Pancreas (tissue), 10 donors: Measurements from ENCODE around the gene FBLL1. TPM values are rescaled to one million over a fixed set of nuclear protein-coding genes. Genes with fewer than 3 reads are reported as not detected.
A peak's percentile ranks its signal among the peaks of the same experiment; 100 is the strongest.
"Not testable (repeated sequence)": the region's sequence is repeated elsewhere in the genome, so short reads cannot be mapped to it uniquely, and the experiment has no call there.

ENCODE experiments used
- ATAC-seq, 4 donors: fragments of 200-7000 bp; cut with Tn5 transposase; one replicate each; pipeline versions ENCODE4 v1.8.0 to v1.9.1; 2020; ENCODE audit warnings: mild to moderate bottlenecking in 4 of 4, moderate library complexity in 4 of 4
- DNase-seq, 6 donors: peaks; one replicate each; pipeline ENCODE4 v3.0.0-alpha.2; 2020
- FAIRE-seq: peaks from 2 replicates; lab custom pipeline; 2012; peaks lifted over from hg19 to GRCh38; lab: Jason Lieb, UNC
- H3K27ac ChIP-seq, 4 donors: fragments of 200-600 bp; sonication (generic); 1 replicate in 3 of 4; 2 replicates in 1 of 4; pipeline versions ENCODE4 v1.5.0 to v1.8.0; 2020
- H3K27me3 ChIP-seq, 4 donors: fragments of 200-600 bp; one replicate each; pipeline ENCODE4 v1.8.0; 2021
- H3K36me3 ChIP-seq, 3 donors: fragments of 200-600 bp; sonication (generic) in 1 of 3; one replicate each; pipeline versions ENCODE4 v1.5.0 to v1.8.0; 2020 to 2021
- H3K4me1 ChIP-seq, 3 donors: fragments of 200-600 bp; one replicate each; pipeline ENCODE4 v1.8.0; 2021
- H3K4me3 ChIP-seq, 4 donors: fragments of 200-600 bp; sonication (generic) in 2 of 4; one replicate each; pipeline versions ENCODE4 v1.5.0 to v1.8.0; 2020 to 2021
- H3K9me3 ChIP-seq, 4 donors: fragments of 200-600 bp; one replicate each; pipeline ENCODE4 v1.8.0; 2021
- CTCF ChIP-seq, 4 donors: fragments of 200-600 bp; sonication (generic) in 3 of 4; IDR thresholded peaks; one replicate each; pipeline versions ENCODE4 v1.5.0 to v1.8.0; 2021; ENCODE audit warnings: antibody characterized with exemption in 4 of 4
- WGBS, 2 donors: extraction: QIAGEN DNeasy Blood & Tissue Kit; methylation state at CpG; one replicate each; pipeline ENCODE4 v1.1.7; 2013; 5-methylcytosine and 5-hydroxymethylcytosine counted together
- intact Hi-C, 3 donors: fragments of 100-400 bp; cut with DNase I; formaldehyde crosslinking; loops; one replicate each; pipeline versions ENCODE4 v1.11.1 to v1.14.2; 2022
- polyA plus RNA-seq, 2 donors: library from polyadenylated mRNA; stranded (reverse); fragments of 200-250 nt; gene quantifications; one replicate each; pipeline ENCODE4 v1.2.3, GENCODE V29; 2013
- total RNA-seq, 6 donors: library from RNA; stranded (reverse); fragmentation: NEBNext Ultra II Directional in 4 of 6; extraction: Animal tissue kit (Norgen Biotek cat#: 25700) in 4 of 6; gene quantifications; one replicate each; pipeline versions ENCODE4 v1.2.1 to v1.2.4, GENCODE V29; 2021 to 2023
- donor health status: healthy with polysubstance abuse.
- donor health status: DM: no; HTN: no; CAD: no; lungs with moderate emphysema.
- donor health status: DM: no; HTN: no; CAD: no.
- donor health status: control.
- donor health status: control.
- donor health status: Bipolar disorder and iron deficiency.
- donor health status: DM: yes; HTN: yes; CAD: no.
- donor health status: DM: no; HTN: no; CAD: no.
- donor health status: DM: no; HTN: no; CAD: no.
- donor health status: DM: yes; HTN: yes; CAD: no.

The FBLL1 gene
- total and polyA plus RNA-seq, 8 donors = 0.31 to 5.4 (median 0.93) TPM; not detected in 1

DNA sequence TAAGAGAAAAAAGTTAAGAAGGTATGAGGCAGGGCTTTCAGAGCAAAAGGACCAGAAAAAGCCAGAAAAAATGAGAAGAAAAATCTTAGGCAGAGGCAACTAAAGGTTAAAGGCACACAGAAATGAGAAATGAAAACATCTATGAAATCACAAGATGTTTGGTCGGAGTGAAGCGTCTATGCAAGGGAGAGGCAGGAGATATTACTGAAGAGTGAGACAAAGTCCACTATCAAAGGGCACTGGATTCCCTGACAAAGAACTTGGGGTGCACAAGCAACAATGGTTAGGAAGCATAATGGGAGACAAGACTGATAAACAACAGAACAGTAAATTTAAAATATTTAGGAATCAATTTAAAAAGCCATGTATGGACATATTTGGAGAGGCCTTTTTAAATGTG lies 33.2 kb downstream of the FBLL1 start:
- peaks cover 9 to 15% (median 14%) of the 10 kb centered on the region in 3 donors for H3K4me1 ChIP-seq
- H3K27ac ChIP-seq = peak overlapping the region in 1 of 4 donors; percentile 6
- no peaks in the 10 kb centered on the region for H3K9me3 ChIP-seq
- DNase-seq (no peak), FAIRE-seq (no peak), ATAC-seq (no peak)
- intact Hi-C loops = no loop called here
- 29 to 30% methylated on average over 2 of the region's 2 CpGs for WGBS, 2 donors
- no peaks in the 10 kb centered on the region for H3K27me3 ChIP-seq
- no peak for TF ChIP-seq CTCF (IDR thresholded peaks at IDR 0.05)
- H3K4me3 ChIP-seq = no peak overlapping the region
- H3K36me3 ChIP-seq = peaks cover 0 to 27% (median 0%) of the 10 kb centered on the region in 3 donors

GRCh38 chr5:168563959-168564358 lies 34.9 kb downstream of the FBLL1 start:
- Histone ChIP-seq H3K36me3 (peaks cover 0 to 11% (median 0%) of the 10 kb centered on the region in 3 donors), H3K27ac (no peak overlapping the region), H3K4me1 (peaks cover 9 to 15% (median 14%) of the 10 kb centered on the region in 3 donors), H3K9me3 (no peaks in the 10 kb centered on the region), H3K27me3 (no peaks in the 10 kb centered on the region), H3K4me3 (no peak overlapping the region)
- DNase-seq = no peak
- TF ChIP-seq CTCF (IDR thresholded peaks at IDR 0.05) = no peak
- intact Hi-C loops = no loop called here
- 94 to 95% methylated on average over 1 of the region's 1 CpG for WGBS, 2 donors
- ATAC-seq = no peak
- no peak for FAIRE-seq

DNA sequence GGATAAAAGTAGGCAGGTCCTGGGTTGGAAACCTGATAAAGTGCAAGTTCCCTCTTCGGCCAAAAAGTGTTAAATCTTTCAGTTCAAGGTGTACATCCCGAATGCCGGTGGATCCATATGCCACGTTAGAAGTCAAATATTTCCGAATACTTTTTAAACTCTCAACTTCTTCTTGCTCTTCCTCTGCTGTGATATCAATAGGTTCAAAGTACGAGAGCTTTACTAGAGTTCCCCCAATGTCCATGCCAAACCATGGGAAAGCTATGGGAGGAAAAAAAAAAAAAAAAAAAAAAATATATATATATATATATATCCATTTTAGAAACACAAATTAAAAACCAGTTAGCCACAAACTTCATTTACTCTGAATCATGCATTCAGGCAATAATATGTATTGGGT lies 39.6 kb downstream of the FBLL1 start:
- TF ChIP-seq CTCF (IDR thresholded peaks at IDR 0.05) = no peak
- Histone ChIP-seq H3K27me3 (no peaks in the 10 kb centered on the region), H3K4me3 (no peak overlapping the region), H3K27ac (no peak overlapping the region), H3K9me3 (no peaks in the 10 kb centered on the region), H3K4me1 (no peaks in the 10 kb centered on the region), H3K36me3 (peaks cover 0 to 11% (median 0%) of the 10 kb centered on the region in 3 donors)
- intact Hi-C loops = no loop called here
- ATAC-seq = no peak
- no peak for FAIRE-seq
- no peak for DNase-seq
- WGBS, 2 donors = 94 to 99% methylated on average over 6 of the region's 6 CpGs

- Histone ChIP-seq H3K4me1 (no peaks in the 10 kb centered on the region), H3K4me3 (no peak overlapping the region), H3K9me3 (no peaks in the 10 kb centered on the region), H3K36me3 (peaks cover 0 to 11% (median 0%) of the 10 kb centered on the region in 3 donors), H3K27me3 (no peaks in the 10 kb centered on the region), H3K27ac (no peak overlapping the region)
- no peak for ATAC-seq
- DNase-seq = no peak
- WGBS, 2 donors = 83 to 89% methylated on average over 11 of the region's 11 CpGs
- intact Hi-C loops = no loop called here
- FAIRE-seq = no peak
- TF ChIP-seq CTCF (IDR thresholded peaks at IDR 0.05) = no peak
Observed at GRCh38 chr5:168570490-168571328, 41.6 kb downstream of the FBLL1 start.

- FAIRE-seq, H3K4me1 ChIP-seq, H3K36me3 ChIP-seq, H3K9me3 ChIP-seq, H3K27ac ChIP-seq, DNase-seq, ATAC-seq, intact Hi-C loops, H3K27me3 ChIP-seq, H3K4me3 ChIP-seq: not testable (repeated sequence)
- WGBS, 2 donors = 95 to 96% methylated on average over 1 of the region's 3 CpGs
Observed at GRCh38 chr5:168573663-168574062, 44.6 kb downstream of the FBLL1 start.

GRCh38 chr5:168574156-168574555 lies 45.1 kb downstream of the FBLL1 start:
- intact Hi-C loops, H3K4me1 ChIP-seq, H3K27me3 ChIP-seq, ATAC-seq, H3K9me3 ChIP-seq, H3K4me3 ChIP-seq, H3K27ac ChIP-seq, FAIRE-seq, H3K36me3 ChIP-seq, DNase-seq: not testable (repeated sequence)
- WGBS, 2 donors = 100% methylated on average over 1 of the region's 1 CpG
